ENCODE measurements around the gene WDR19.
"Not testable (repeated sequence)": the region's sequence is repeated elsewhere in the genome, so short reads cannot be mapped to it uniquely, and the experiment has no call there.

The WDR19 gene

DNA sequence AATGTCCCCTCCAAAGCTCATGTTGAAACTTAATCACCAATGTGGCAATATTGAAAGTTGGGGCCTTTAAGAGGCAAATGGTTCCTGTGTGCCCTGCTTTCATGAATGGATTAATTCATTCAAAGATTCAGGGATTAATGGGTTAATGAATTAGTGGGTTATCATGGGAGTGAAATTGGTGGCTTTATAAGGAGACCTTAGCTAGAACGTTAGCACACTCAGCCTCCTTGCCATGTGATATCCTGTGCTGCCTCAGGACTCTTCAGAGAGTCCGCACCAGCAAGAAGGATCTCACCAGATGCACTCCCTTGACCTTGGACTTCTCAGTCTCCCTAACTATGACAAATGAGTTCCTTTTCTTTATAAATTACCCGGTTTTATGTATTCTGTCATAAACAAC is 2.6 kb upstream of the WDR19 start:
- H3K4me1 ChIP-seq (ENCODE audit: control insufficient read depth in 2 of 2, insufficient read depth in 1 of 2, low read depth in 1 of 2, low read length in 2 of 2): no peaks in the 10 kb centered on the region
- no peak overlapping the region for H4K91ac ChIP-seq (ENCODE audit: low read depth, low read length, poor library complexity)
- H3K4ac ChIP-seq (ENCODE audit: low read length): no peak overlapping the region
- H2BK120ac ChIP-seq (ENCODE audit: low read depth, low read length): no peak overlapping the region
- H2BK5ac ChIP-seq (ENCODE audit: low read length): no peak overlapping the region
- no peak overlapping the region for H2BK12ac ChIP-seq (ENCODE audit: low read length)
- DNase-seq (ENCODE audit: low spot score): no peak
- no peak overlapping the region for H3K14ac ChIP-seq (ENCODE audit: low read length)
- H3K27me3 ChIP-seq (ENCODE audit: control insufficient read depth in 3 of 3, insufficient read depth in 3 of 3, low read depth in 1 of 3, low read length in 3 of 3): no peaks in the 10 kb centered on the region
- H3K36me3 ChIP-seq (replicated peaks in 1 of 2; ENCODE audit: control insufficient read depth in 2 of 2, insufficient read depth in 2 of 2, low read length in 2 of 2): no peaks in the 10 kb centered on the region
- WGBS, 2 donors (ENCODE audit: extremely low coverage in 2 of 2, insufficient read length in 2 of 2, insufficient replicate concordance in 1 of 2): no CpG with 5 or more reads among the region's 3 CpGs
- H3K27ac ChIP-seq (replicated peaks; ENCODE audit: low read length): no peak overlapping the region
- H4K8ac ChIP-seq (ENCODE audit: low read depth, low read length): no peak overlapping the region
- H3K79me1 ChIP-seq (ENCODE audit: low read depth, low read length): no peaks in the 10 kb centered on the region
- no peak overlapping the region for H3K4me3 ChIP-seq (ENCODE audit: low read length in 2 of 2)
- H3K23ac ChIP-seq (ENCODE audit: low read depth, low read length, poor library complexity): no peak overlapping the region
- H3K9ac ChIP-seq (ENCODE audit: low read depth, low read length, poor library complexity): no peak overlapping the region
- no peaks in the 10 kb centered on the region for H3K9me3 ChIP-seq (replicated peaks in 1 of 2; ENCODE audit: control insufficient read depth in 2 of 2, insufficient read depth in 1 of 2, low read depth in 1 of 2, low read length in 2 of 2)
- H2AFZ ChIP-seq (ENCODE audit: low read length): no peak overlapping the region
- no peak overlapping the region for H2AK5ac ChIP-seq (ENCODE audit: low read depth, low read length)
- no peak overlapping the region for H3K18ac ChIP-seq (ENCODE audit: low read length)
- no peak overlapping the region for H2BK15ac ChIP-seq (ENCODE audit: low read length)
- no peak overlapping the region for H3K4me2 ChIP-seq (ENCODE audit: insufficient read depth, low read length, poor library complexity, severe bottlenecking)

- not testable (repeated sequence) for H3K9ac ChIP-seq (ENCODE audit: low read depth, low read length, poor library complexity); H3K9me3 ChIP-seq (replicated peaks in 1 of 2; ENCODE audit: control insufficient read depth in 2 of 2, insufficient read depth in 1 of 2, low read depth in 1 of 2, low read length in 2 of 2); H3K36me3 ChIP-seq (replicated peaks in 1 of 2; ENCODE audit: control insufficient read depth in 2 of 2, insufficient read depth in 2 of 2, low read length in 2 of 2); H2AK5ac ChIP-seq (ENCODE audit: low read depth, low read length); H3K27ac ChIP-seq (replicated peaks; ENCODE audit: low read length); H3K4me2 ChIP-seq (ENCODE audit: insufficient read depth, low read length, poor library complexity, severe bottlenecking); H3K79me1 ChIP-seq (ENCODE audit: low read depth, low read length); H4K8ac ChIP-seq (ENCODE audit: low read depth, low read length); H4K91ac ChIP-seq (ENCODE audit: low read depth, low read length, poor library complexity); H2BK120ac ChIP-seq (ENCODE audit: low read depth, low read length); H3K4me1 ChIP-seq (ENCODE audit: control insufficient read depth in 2 of 2, insufficient read depth in 1 of 2, low read depth in 1 of 2, low read length in 2 of 2); H3K27me3 ChIP-seq (ENCODE audit: control insufficient read depth in 3 of 3, insufficient read depth in 3 of 3, low read depth in 1 of 3, low read length in 3 of 3); H2BK15ac ChIP-seq (ENCODE audit: low read length); H2BK12ac ChIP-seq (ENCODE audit: low read length); H2BK5ac ChIP-seq (ENCODE audit: low read length); H3K4ac ChIP-seq (ENCODE audit: low read length); DNase-seq (ENCODE audit: low spot score); H3K18ac ChIP-seq (ENCODE audit: low read length); H3K23ac ChIP-seq (ENCODE audit: low read depth, low read length, poor library complexity); H3K14ac ChIP-seq (ENCODE audit: low read length); H3K4me3 ChIP-seq (ENCODE audit: low read length in 2 of 2)
- H2AFZ ChIP-seq (ENCODE audit: low read length): peak overlapping the region; percentile 29
- WGBS, 2 donors (ENCODE audit: extremely low coverage in 2 of 2, insufficient read length in 2 of 2, insufficient replicate concordance in 1 of 2): no CpG with 5 or more reads among the region's 17 CpGs
These were observed 1.7 kb upstream of the WDR19 start for GRCh38 chr4:39180629-39181028.

- Histone ChIP-seq H3K27me3 (ENCODE audit: control insufficient read depth in 3 of 3, insufficient read depth in 3 of 3, low read depth in 1 of 3, low read length in 3 of 3) (no peaks in the 10 kb centered on the region), H3K4me2 (ENCODE audit: insufficient read depth, low read length, poor library complexity, severe bottlenecking) (no peak overlapping the region), H2BK12ac (ENCODE audit: low read length) (no peak overlapping the region), H2AK5ac (ENCODE audit: low read depth, low read length) (no peak overlapping the region), H3K18ac (ENCODE audit: low read length) (no peak overlapping the region), H3K79me1 (ENCODE audit: low read depth, low read length) (no peaks in the 10 kb centered on the region), H2AFZ (ENCODE audit: low read length) (peak overlapping the region; percentile 81), H3K4me3 (ENCODE audit: low read length in 2 of 2) (peak overlapping the region in 1 of 2 donors; percentile 39), H3K27ac (replicated peaks; ENCODE audit: low read length) (no peak overlapping the region), H3K9me3 (replicated peaks in 1 of 2; ENCODE audit: control insufficient read depth in 2 of 2, insufficient read depth in 1 of 2, low read depth in 1 of 2, low read length in 2 of 2) (no peaks in the 10 kb centered on the region), H3K14ac (ENCODE audit: low read length) (no peak overlapping the region), H2BK15ac (ENCODE audit: low read length) (no peak overlapping the region), H3K4ac (ENCODE audit: low read length) (no peak overlapping the region), H3K9ac (ENCODE audit: low read depth, low read length, poor library complexity) (no peak overlapping the region), H4K8ac (ENCODE audit: low read depth, low read length) (no peak overlapping the region), H4K91ac (ENCODE audit: low read depth, low read length, poor library complexity) (no peak overlapping the region), H3K36me3 (replicated peaks in 1 of 2; ENCODE audit: control insufficient read depth in 2 of 2, insufficient read depth in 2 of 2, low read length in 2 of 2) (peaks cover 0 to 2% of the 10 kb centered on the region in 2 donors), H3K23ac (ENCODE audit: low read depth, low read length, poor library complexity) (no peak overlapping the region), H2BK120ac (ENCODE audit: low read depth, low read length) (no peak overlapping the region), H3K4me1 (ENCODE audit: control insufficient read depth in 2 of 2, insufficient read depth in 1 of 2, low read depth in 1 of 2, low read length in 2 of 2) (no peaks in the 10 kb centered on the region), H2BK5ac (ENCODE audit: low read length) (no peak overlapping the region)
- WGBS, 2 donors (ENCODE audit: extremely low coverage in 2 of 2, insufficient read length in 2 of 2, insufficient replicate concordance in 1 of 2): no CpG with 5 or more reads among the region's 9 CpGs
- DNase-seq (ENCODE audit: low spot score): no peak
These were observed 817 bp upstream of the WDR19 start for GRCh38 chr4:39181520-39181904.

- no peaks in the 10 kb centered on the region for H3K4me1 ChIP-seq (ENCODE audit: control insufficient read depth in 2 of 2, insufficient read depth in 1 of 2, low read depth in 1 of 2, low read length in 2 of 2)
- DNase-seq (ENCODE audit: low spot score): no peak
- no peak overlapping the region for H3K18ac ChIP-seq (ENCODE audit: low read length)
- H3K14ac ChIP-seq (ENCODE audit: low read length): no peak overlapping the region
- no peak overlapping the region for H3K4me3 ChIP-seq (ENCODE audit: low read length in 2 of 2)
- no peak overlapping the region for H3K9ac ChIP-seq (ENCODE audit: low read depth, low read length, poor library complexity)
- no peak overlapping the region for H2AFZ ChIP-seq (ENCODE audit: low read length)
- no peak overlapping the region for H2BK15ac ChIP-seq (ENCODE audit: low read length)
- no peak overlapping the region for H3K4ac ChIP-seq (ENCODE audit: low read length)
- no peak overlapping the region for H4K91ac ChIP-seq (ENCODE audit: low read depth, low read length, poor library complexity)
- no peak overlapping the region for H3K4me2 ChIP-seq (ENCODE audit: insufficient read depth, low read length, poor library complexity, severe bottlenecking)
- no peak overlapping the region for H2BK5ac ChIP-seq (ENCODE audit: low read length)
- H3K36me3 ChIP-seq (replicated peaks in 1 of 2; ENCODE audit: control insufficient read depth in 2 of 2, insufficient read depth in 2 of 2, low read length in 2 of 2): peaks cover 14 to 56% of the 10 kb centered on the region in 2 donors
- no peaks in the 10 kb centered on the region for H3K79me1 ChIP-seq (ENCODE audit: low read depth, low read length)
- no peak overlapping the region for H3K23ac ChIP-seq (ENCODE audit: low read depth, low read length, poor library complexity)
- H3K27ac ChIP-seq (replicated peaks; ENCODE audit: low read length): no peak overlapping the region
- H2BK120ac ChIP-seq (ENCODE audit: low read depth, low read length): no peak overlapping the region
- H3K27me3 ChIP-seq (ENCODE audit: control insufficient read depth in 3 of 3, insufficient read depth in 3 of 3, low read depth in 1 of 3, low read length in 3 of 3): no peaks in the 10 kb centered on the region
- H3K9me3 ChIP-seq (replicated peaks in 1 of 2; ENCODE audit: control insufficient read depth in 2 of 2, insufficient read depth in 1 of 2, low read depth in 1 of 2, low read length in 2 of 2): peaks cover 0 to 8% of the 10 kb centered on the region in 2 donors
- no CpG with 5 or more reads among the region's 3 CpGs for WGBS, 2 donors (ENCODE audit: extremely low coverage in 2 of 2, insufficient read length in 2 of 2, insufficient replicate concordance in 1 of 2)
- H2AK5ac ChIP-seq (ENCODE audit: low read depth, low read length): no peak overlapping the region
- no peak overlapping the region for H2BK12ac ChIP-seq (ENCODE audit: low read length)
- no peak overlapping the region for H4K8ac ChIP-seq (ENCODE audit: low read depth, low read length)
These were observed 19.6 kb downstream of the WDR19 start for GRCh38 chr4:39201963-39202362.

Data from neuronal stem cell (in vitro differentiated cells).